Measurements from ENCODE around the gene SMARCAD1.

GRCh38 chr4:94237271-94237670, 29.6 kb downstream of the SMARCAD1 start:
- TF ChIP-seq, protein P1, sequence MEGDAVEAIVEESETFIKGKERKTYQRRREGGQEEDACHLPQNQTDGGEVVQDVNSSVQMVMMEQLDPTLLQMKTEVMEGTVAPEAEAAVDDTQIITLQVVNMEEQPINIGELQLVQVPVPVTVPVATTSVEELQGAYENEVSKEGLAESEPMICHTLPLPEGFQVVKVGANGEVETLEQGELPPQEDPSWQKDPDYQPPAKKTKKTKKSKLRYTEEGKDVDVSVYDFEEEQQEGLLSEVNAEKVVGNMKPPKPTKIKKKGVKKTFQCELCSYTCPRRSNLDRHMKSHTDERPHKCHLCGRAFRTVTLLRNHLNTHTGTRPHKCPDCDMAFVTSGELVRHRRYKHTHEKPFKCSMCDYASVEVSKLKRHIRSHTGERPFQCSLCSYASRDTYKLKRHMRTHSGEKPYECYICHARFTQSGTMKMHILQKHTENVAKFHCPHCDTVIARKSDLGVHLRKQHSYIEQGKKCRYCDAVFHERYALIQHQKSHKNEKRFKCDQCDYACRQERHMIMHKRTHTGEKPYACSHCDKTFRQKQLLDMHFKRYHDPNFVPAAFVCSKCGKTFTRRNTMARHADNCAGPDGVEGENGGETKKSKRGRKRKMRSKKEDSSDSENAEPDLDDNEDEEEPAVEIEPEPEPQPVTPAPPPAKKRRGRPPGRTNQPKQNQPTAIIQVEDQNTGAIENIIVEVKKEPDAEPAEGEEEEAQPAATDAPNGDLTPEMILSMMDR (conservative IDR thresholded peaks at IDR 0.05 in 1 of 2, IDR thresholded peaks at IDR 0.05 in 1 of 2; ENCODE audit: low read depth in 1 of 2, low read length in 2 of 2), result no peak
- no peak for TF ChIP-seq EZH2 (IDR thresholded peaks at IDR 0.05; ENCODE audit: low read length, missing control alignments)
